ENCODE measurements around the gene FNBP1.

- TF ChIP-seq CTCF (conservative IDR thresholded peaks at IDR 0.05), result no peak
- no peak for TF ChIP-seq ZFX (IDR thresholded peaks at IDR 0.05)
Observed at GRCh38 chr9:129848712-129849441, 194.1 kb downstream of the FNBP1 start.
